Measurements from ENCODE around the gene ZNF180. TPM values are rescaled to one million over a fixed set of nuclear protein-coding genes. Genes with fewer than 3 reads are reported as not detected.
"Not testable (repeated sequence)": the region's sequence is repeated elsewhere in the genome, so short reads cannot be mapped to it uniquely, and the experiment has no call there.

ZNF180 gene
- total RNA-seq (2014; rRNA removed; shearing (Covaris generic)): 5.6 TPM in 2 replicates
- 7.3 and 8.5 TPM in 2 replicates for polyA plus RNA-seq (2014; cell fraction: nucleus; rRNA removed)

GRCh38 chr19:44499962-44500949 is at the start of gene ZNF180:
ZNF180 (minus strand) TSS chr19:44500522; CDS start chr19:44497334, 3,188 bp downstream.
- DNase-seq (ENCODE audit: extremely low read depth, low read depth): peak; percentile 85

GRCh38 chr19:44549507-44549906 is 49.2 kb upstream of the ZNF180 start:
- DNase-seq (ENCODE audit: extremely low read depth, low read depth): no peak

GRCh38 chr19:44548736-44549135 is 48.4 kb upstream of the ZNF180 start:
- no peak for DNase-seq (ENCODE audit: extremely low read depth, low read depth)

- no peak for DNase-seq (ENCODE audit: extremely low read depth, low read depth)
These were observed 43.7 kb upstream of the ZNF180 start for GRCh38 chr19:44544031-44544430.

- no peak for DNase-seq (ENCODE audit: extremely low read depth, low read depth)
These were observed 42.3 kb upstream of the ZNF180 start for GRCh38 chr19:44542671-44543070.

GRCh38 chr19:44540736-44541135 is 40.4 kb upstream of the ZNF180 start:
- DNase-seq (ENCODE audit: extremely low read depth, low read depth): no peak

GRCh38 chr19:44539991-44540390 is 39.7 kb upstream of the ZNF180 start:
- DNase-seq (ENCODE audit: extremely low read depth, low read depth): no peak

- DNase-seq (ENCODE audit: extremely low read depth, low read depth): no peak
These were observed 39.0 kb upstream of the ZNF180 start for GRCh38 chr19:44539236-44539826.

- not testable (repeated sequence) for DNase-seq (ENCODE audit: extremely low read depth, low read depth)
These were observed 35.0 kb upstream of the ZNF180 start for GRCh38 chr19:44535361-44535760.

- DNase-seq (ENCODE audit: extremely low read depth, low read depth): no peak
These were observed 32.5 kb upstream of the ZNF180 start for GRCh38 chr19:44532819-44533218.

- no peak for DNase-seq (ENCODE audit: extremely low read depth, low read depth)
These were observed 30.5 kb upstream of the ZNF180 start for GRCh38 chr19:44530777-44531176.

GRCh38 chr19:44529536-44529935 is 29.2 kb upstream of the ZNF180 start, which contains the start of gene CEACAM20:
CEACAM20 (minus strand) TSS chr19:44529675; CDS start chr19:44529509, 166 bp downstream.
- no peak for DNase-seq (ENCODE audit: extremely low read depth, low read depth)

GRCh38 chr19:44527554-44527953 is 27.2 kb upstream of the ZNF180 start:
- no peak for DNase-seq (ENCODE audit: extremely low read depth, low read depth)

GRCh38 chr19:44525721-44526430 is 25.6 kb upstream of the ZNF180 start:
- DNase-seq (ENCODE audit: extremely low read depth, low read depth): no peak

- no peak for DNase-seq (ENCODE audit: extremely low read depth, low read depth)
These were observed 21.0 kb upstream of the ZNF180 start for GRCh38 chr19:44521370-44521769.

GRCh38 chr19:44517146-44517545 is 16.8 kb upstream of the ZNF180 start:
- DNase-seq (ENCODE audit: extremely low read depth, low read depth): no peak

GRCh38 chr19:44515907-44516306 is 15.6 kb upstream of the ZNF180 start:
- no peak for DNase-seq (ENCODE audit: extremely low read depth, low read depth)

GRCh38 chr19:44515031-44515430 is 14.7 kb upstream of the ZNF180 start:
- no peak for DNase-seq (ENCODE audit: extremely low read depth, low read depth)

GRCh38 chr19:44512326-44513298 is 12.3 kb upstream of the ZNF180 start:
- DNase-seq (ENCODE audit: extremely low read depth, low read depth): peak; percentile 13

- no peak for DNase-seq (ENCODE audit: extremely low read depth, low read depth)
These were observed 9.2 kb upstream of the ZNF180 start for GRCh38 chr19:44509478-44509877.
